Measurements from ENCODE around the gene BRD2. TPM values are rescaled to one million over a fixed set of nuclear protein-coding genes. Genes with fewer than 3 reads are reported as not detected.

BRD2 gene
- polyA plus RNA-seq, 6 donors from 2014 or later, result 26.9 to 148 (median 48.5) TPM

GRCh38 chr6:33019372-33019771 is 51.0 kb downstream of the BRD2 start:
- H3K27ac Mint-ChIP-seq, result peak overlapping the region; percentile 97 to 100 (median 100)
- H3K4me3 Mint-ChIP-seq, result peak overlapping the region; percentile 37 to 88 (median 76)
- peaks cover 65 to 82% (median 78%) of the 10 kb centered on the region in 3 donors for H3K4me1 Mint-ChIP-seq
- no peaks in the 10 kb centered on the region for H3K36me3 Mint-ChIP-seq
- no peaks in the 10 kb centered on the region for H3K27me3 Mint-ChIP-seq
- ATAC-seq (ENCODE audit: low read depth in 2 of 2), result peak; percentile 10 to 13
- H3K9me3 Mint-ChIP-seq, result no peaks in the 10 kb centered on the region
- DNase-seq, result no peak

GRCh38 chr6:33021917-33022316 is 53.5 kb downstream of the BRD2 start:
- no peaks in the 10 kb centered on the region for H3K27me3 Mint-ChIP-seq

GRCh38 chr6:33023536-33023935 is 55.1 kb downstream of the BRD2 start:
- no peak for ATAC-seq (ENCODE audit: low read depth in 2 of 2)
- no peak overlapping the region for H3K4me3 Mint-ChIP-seq
- no peaks in the 10 kb centered on the region for H3K27me3 Mint-ChIP-seq
- DNase-seq, result no peak
- peak overlapping the region in 2 of 6 donors; percentile 93 to 100 for H3K27ac Mint-ChIP-seq
- no peaks in the 10 kb centered on the region for H3K36me3 Mint-ChIP-seq
- peaks cover 0 to 5% (median 0%) of the 10 kb centered on the region in 7 donors for H3K9me3 Mint-ChIP-seq
- H3K4me1 Mint-ChIP-seq, result peaks cover 45 to 75% (median 64%) of the 10 kb centered on the region in 3 donors

More at GRCh38 chr6:33021917-33022316, 53.5 kb downstream of the BRD2 start:
- Mint-ChIP-seq H3K4me1 (peaks cover 47 to 77% (median 64%) of the 10 kb centered on the region in 3 donors), H3K27ac (peak overlapping the region in 5 of 6 donors; percentile 39 to 100 (median 97)), H3K36me3 (no peaks in the 10 kb centered on the region), H3K9me3 (no peaks in the 10 kb centered on the region), H3K4me3 (no peak overlapping the region)
- DNase-seq (no peak), ATAC-seq (ENCODE audit: low read depth in 2 of 2) (no peak)

GRCh38 chr6:33024521-33024920 is 56.1 kb downstream of the BRD2 start:
- no peaks in the 10 kb centered on the region for H3K36me3 Mint-ChIP-seq
- peak overlapping the region in 3 of 6 donors; percentile 26 to 100 (median 30) for H3K27ac Mint-ChIP-seq
- H3K27me3 Mint-ChIP-seq, result no peaks in the 10 kb centered on the region
- DNase-seq (no peak), ATAC-seq (ENCODE audit: low read depth in 2 of 2) (no peak)
- peaks cover 43 to 75% (median 64%) of the 10 kb centered on the region in 3 donors for H3K4me1 Mint-ChIP-seq
- H3K4me3 Mint-ChIP-seq, result no peak overlapping the region
- H3K9me3 Mint-ChIP-seq, result peaks cover 0 to 5% (median 3%) of the 10 kb centered on the region in 7 donors

GRCh38 chr6:33028220-33028849 is 59.9 kb downstream of the BRD2 start:
- no peaks in the 10 kb centered on the region for H3K27me3 Mint-ChIP-seq
- H3K4me3 Mint-ChIP-seq, result peak overlapping the region; percentile 59 to 96 (median 82)
- peak; percentile 44 for DNase-seq
- H3K27ac Mint-ChIP-seq, result peak overlapping the region; percentile 100
- no peak for ATAC-seq (ENCODE audit: low read depth in 2 of 2)
- H3K36me3 Mint-ChIP-seq, result no peaks in the 10 kb centered on the region
- H3K9me3 Mint-ChIP-seq, result peaks cover 0 to 5% (median 3%) of the 10 kb centered on the region in 7 donors
- H3K4me1 Mint-ChIP-seq, result peaks cover 48 to 73% (median 67%) of the 10 kb centered on the region in 3 donors

- H3K9me3 Mint-ChIP-seq, result peaks cover 3 to 15% (median 8%) of the 10 kb centered on the region in 7 donors
- peaks cover 2 to 6% of the 10 kb centered on the region in 2 donors for H3K36me3 Mint-ChIP-seq
- peak; percentile 79 for ATAC-seq (ENCODE audit: low read depth in 2 of 2)
- H3K27ac Mint-ChIP-seq, result peak overlapping the region; percentile 100
- DNase-seq, result peak; percentile 90
- peak overlapping the region; percentile 61 to 96 (median 88) for H3K4me3 Mint-ChIP-seq
- H3K4me1 Mint-ChIP-seq, result peaks cover 47 to 81% (median 67%) of the 10 kb centered on the region in 3 donors
- H3K27me3 Mint-ChIP-seq, result no peaks in the 10 kb centered on the region
These were observed 61.2 kb downstream of the BRD2 start for GRCh38 chr6:33029328-33030184.

GRCh38 chr6:33030245-33030644 is 61.9 kb downstream of the BRD2 start:
- no peak for ATAC-seq (ENCODE audit: low read depth in 2 of 2)

More at GRCh38 chr6:33030245-33030644, 61.9 kb downstream of the BRD2 start:
- Mint-ChIP-seq H3K27me3 (no peaks in the 10 kb centered on the region), H3K27ac (peak overlapping the region; percentile 100), H3K9me3 (peaks cover 3 to 22% (median 15%) of the 10 kb centered on the region in 7 donors), H3K4me1 (peaks cover 47 to 79% (median 61%) of the 10 kb centered on the region in 3 donors), H3K4me3 (peak overlapping the region; percentile 61 to 96 (median 88)), H3K36me3 (peaks cover 9 to 13% of the 10 kb centered on the region in 2 donors)
- DNase-seq, result no peak

Other genes starting within 250 kb of the BRD2 start
- gene HLA-DQA2, start 227.2 kb upstream of the BRD2 start, polyA plus RNA-seq (ENCODE audit: low read depth in 6 of 6), result 100 to 1,000 TPM in 3 of 6 donors, 10 to 100 TPM in 2, under 1 TPM in 1; 0.82 to 164 (median 101) TPM
- 100 to 1,000 TPM in 2 of 6 donors, 10 to 100 TPM in 2, not detected in 2; 59.3 to 118 (median 92.8) TPM for gene HLA-DQB2, start 205.1 kb upstream of the BRD2 start, polyA plus RNA-seq (ENCODE audit: low read depth in 6 of 6)
- 1,000 to 10,000 TPM in 1 of 6 donors, 100 to 1,000 TPM in 5; 669 to 1,199 (median 837) TPM for gene HLA-DOB, start 151.6 kb upstream of the BRD2 start, polyA plus RNA-seq (ENCODE audit: low read depth in 6 of 6)
- gene TAP2, start 129.9 kb upstream of the BRD2 start, polyA plus RNA-seq (ENCODE audit: low read depth in 6 of 6), result 10 to 100 TPM; 18.2 to 33.0 (median 25.4) TPM
- 100 to 1,000 TPM; 297 to 462 (median 380) TPM for gene PSMB8, start 124.5 kb upstream of the BRD2 start, polyA plus RNA-seq (ENCODE audit: low read depth in 6 of 6)
- gene TAP1, start 114.9 kb upstream of the BRD2 start, polyA plus RNA-seq (ENCODE audit: low read depth in 6 of 6), result 100 to 1,000 TPM; 106 to 215 (median 145) TPM
- gene PSMB9, start 114.4 kb upstream of the BRD2 start, polyA plus RNA-seq (ENCODE audit: low read depth in 6 of 6), result 100 to 1,000 TPM; 347 to 677 (median 445) TPM
- gene HLA-DMB, start 27.6 kb upstream of the BRD2 start, polyA plus RNA-seq (ENCODE audit: low read depth in 6 of 6), result 1,000 to 10,000 TPM; 1,171 to 1,354 (median 1,198) TPM
- 1,000 to 10,000 TPM; 1,101 to 1,557 (median 1,371) TPM for gene HLA-DMA, start 15.5 kb upstream of the BRD2 start, polyA plus RNA-seq (ENCODE audit: low read depth in 6 of 6)
- 100 to 1,000 TPM; 219 to 598 (median 388) TPM for gene HLA-DOA, start 41.0 kb downstream of the BRD2 start, polyA plus RNA-seq (ENCODE audit: low read depth in 6 of 6)
- 1,000 to 10,000 TPM; 2,534 to 3,526 (median 2,823) TPM for gene HLA-DPA1, start 105.1 kb downstream of the BRD2 start, polyA plus RNA-seq (ENCODE audit: low read depth in 6 of 6)
- 1,000 to 10,000 TPM; 1,951 to 3,267 (median 2,600) TPM for gene HLA-DPB1, start 107.4 kb downstream of the BRD2 start, polyA plus RNA-seq (ENCODE audit: low read depth in 6 of 6)
- gene COL11A2, start 223.9 kb downstream of the BRD2 start, polyA plus RNA-seq (ENCODE audit: low read depth in 6 of 6), result under 1 TPM in 2 of 6 donors, not detected in 4; 0.09 to 0.30 TPM
- gene RXRB, start 232.1 kb downstream of the BRD2 start, polyA plus RNA-seq (ENCODE audit: low read depth in 6 of 6), result 10 to 100 TPM in 1 of 6 donors, 1 to 10 TPM in 5; 2.2 to 10.8 (median 7.4) TPM
- 10 to 100 TPM; 15.6 to 26.0 (median 17.6) TPM for gene SLC39A7, start 232.3 kb downstream of the BRD2 start, polyA plus RNA-seq (ENCODE audit: low read depth in 6 of 6)
- gene HSD17B8, start 236.1 kb downstream of the BRD2 start, polyA plus RNA-seq (ENCODE audit: low read depth in 6 of 6), result 10 to 100 TPM; 13.8 to 24.1 (median 21.6) TPM
- 10 to 100 TPM in 1 of 6 donors, 1 to 10 TPM in 5; 2.8 to 12.1 (median 7.4) TPM for gene RING1, start 239.9 kb downstream of the BRD2 start, polyA plus RNA-seq (ENCODE audit: low read depth in 6 of 6)